Measurements from ENCODE around the gene XPO4.

Gene XPO4

GRCh38 chr13:20828539-20829364, 73.8 kb downstream of the XPO4 start:
- no peaks in the 10 kb centered on the region for H3K27me3 Mint-ChIP-seq (ENCODE audit: low read depth)
- H3K27ac Mint-ChIP-seq, result peak overlapping the region; percentile 40 to 76 (median 45)
- H3K9me3 Mint-ChIP-seq, result no peaks in the 10 kb centered on the region
- peak overlapping the region in 2 of 3 experiments; percentile 9 to 46 for H3K4me3 Mint-ChIP-seq
- H3K4me1 Mint-ChIP-seq, result peaks cover 49% of the 10 kb centered on the region
- H3K36me3 Mint-ChIP-seq (ENCODE audit: low read depth), result peaks cover 7% of the 10 kb centered on the region
- peak; percentile 68 to 77 (median 72) for TF ChIP-seq CTCF (IDR thresholded peaks at IDR 0.05; ENCODE audit: unreplicated experiment in 3 of 3)

GRCh38 chr13:20826843-20827560, 75.5 kb downstream of the XPO4 start:
- Mint-ChIP-seq H3K4me3 (peak overlapping the region in 2 of 3 experiments; percentile 35 to 78), H3K9me3 (no peaks in the 10 kb centered on the region), H3K27ac (peak overlapping the region; percentile 49 to 69 (median 55)), H3K27me3 (ENCODE audit: low read depth) (no peaks in the 10 kb centered on the region), H3K4me1 (peaks cover 48% of the 10 kb centered on the region), H3K36me3 (ENCODE audit: low read depth) (no peaks in the 10 kb centered on the region)
- TF ChIP-seq CTCF (IDR thresholded peaks at IDR 0.05; ENCODE audit: unreplicated experiment in 3 of 3), result no peak

GRCh38 chr13:20826301-20826700, 76.2 kb downstream of the XPO4 start:
- Mint-ChIP-seq H3K4me1 (peaks cover 44% of the 10 kb centered on the region), H3K36me3 (ENCODE audit: low read depth) (peaks cover 4% of the 10 kb centered on the region), H3K27me3 (ENCODE audit: low read depth) (no peaks in the 10 kb centered on the region), H3K9me3 (no peaks in the 10 kb centered on the region), H3K27ac (peak overlapping the region in 2 of 3 experiments; percentile 62 to 65), H3K4me3 (peak overlapping the region in 2 of 3 experiments; percentile 75 to 83)
- TF ChIP-seq CTCF (IDR thresholded peaks at IDR 0.05; ENCODE audit: unreplicated experiment in 3 of 3), result no peak

- no peaks in the 10 kb centered on the region for H3K27me3 Mint-ChIP-seq (ENCODE audit: low read depth)
- H3K27ac Mint-ChIP-seq, result peak overlapping the region in 2 of 3 experiments; percentile 62 to 65
- H3K4me3 Mint-ChIP-seq, result peak overlapping the region in 2 of 3 experiments; percentile 43 to 83
- H3K9me3 Mint-ChIP-seq, result no peaks in the 10 kb centered on the region
- H3K36me3 Mint-ChIP-seq (ENCODE audit: low read depth), result peaks cover 4% of the 10 kb centered on the region
- peaks cover 46% of the 10 kb centered on the region for H3K4me1 Mint-ChIP-seq
- TF ChIP-seq CTCF (IDR thresholded peaks at IDR 0.05; ENCODE audit: unreplicated experiment in 3 of 3), result no peak
Observed at GRCh38 chr13:20825477-20825875, 77.1 kb downstream of the XPO4 start.

- no peak for TF ChIP-seq CTCF (IDR thresholded peaks at IDR 0.05; ENCODE audit: unreplicated experiment in 3 of 3)
- Mint-ChIP-seq H3K36me3 (ENCODE audit: low read depth) (peaks cover 4% of the 10 kb centered on the region), H3K27ac (peak overlapping the region; percentile 35 to 55 (median 48)), H3K9me3 (no peaks in the 10 kb centered on the region), H3K4me3 (peak overlapping the region; percentile 8 to 83 (median 80)), H3K27me3 (ENCODE audit: low read depth) (no peaks in the 10 kb centered on the region), H3K4me1 (peaks cover 45% of the 10 kb centered on the region)
Observed at GRCh38 chr13:20824762-20825476, 77.6 kb downstream of the XPO4 start.
